HL-60 (cell line): Measurements from ENCODE around the gene PTPRK.

Experiments
- GABPA ChIP-seq: IDR thresholded peaks from 2 replicates; pipeline ENCODE4 v1.6.1; 2012; ENCODE audit warnings: low read depth
- REST ChIP-seq: IDR thresholded peaks from 2 replicates; pipeline ENCODE4 v1.6.1; 2012; ENCODE audit warnings: low read depth; ENCODE audit not compliant: insufficient replicate concordance
- TF ChIP-seq, protein P1 (sequence below): IDR thresholded peaks from one replicate; pipeline ENCODE4 v1.5.1; 2011; ENCODE audit warnings: low read length, control low read depth, inconsistent platforms; ENCODE audit not compliant: insufficient read depth

DNA sequence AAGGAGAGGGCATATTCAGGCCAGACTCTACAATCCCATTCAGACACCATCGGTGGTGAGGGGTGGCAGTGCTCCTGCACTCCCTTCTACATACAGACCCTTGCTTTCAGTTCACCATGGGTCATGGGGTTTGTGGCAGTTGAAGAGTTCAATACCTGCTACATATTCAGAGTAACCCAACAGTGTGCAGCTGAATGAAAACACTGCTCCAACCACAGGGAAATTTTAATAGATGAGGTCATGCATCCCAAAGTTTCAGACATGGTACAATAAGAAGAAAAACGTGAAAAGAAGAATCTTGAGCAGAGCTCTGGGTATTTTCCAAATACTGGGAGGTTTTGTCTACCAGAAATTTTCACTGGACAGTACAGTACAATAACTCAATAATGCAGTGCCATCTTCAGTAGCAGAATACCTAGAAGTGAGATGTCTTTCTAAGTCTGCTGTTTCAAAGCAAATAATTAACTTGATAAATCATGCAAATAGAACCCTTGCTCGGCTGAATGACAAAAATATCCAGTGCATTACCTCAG, 162.1 kb downstream of the PTPRK start:
- TF ChIP-seq, protein P1, sequence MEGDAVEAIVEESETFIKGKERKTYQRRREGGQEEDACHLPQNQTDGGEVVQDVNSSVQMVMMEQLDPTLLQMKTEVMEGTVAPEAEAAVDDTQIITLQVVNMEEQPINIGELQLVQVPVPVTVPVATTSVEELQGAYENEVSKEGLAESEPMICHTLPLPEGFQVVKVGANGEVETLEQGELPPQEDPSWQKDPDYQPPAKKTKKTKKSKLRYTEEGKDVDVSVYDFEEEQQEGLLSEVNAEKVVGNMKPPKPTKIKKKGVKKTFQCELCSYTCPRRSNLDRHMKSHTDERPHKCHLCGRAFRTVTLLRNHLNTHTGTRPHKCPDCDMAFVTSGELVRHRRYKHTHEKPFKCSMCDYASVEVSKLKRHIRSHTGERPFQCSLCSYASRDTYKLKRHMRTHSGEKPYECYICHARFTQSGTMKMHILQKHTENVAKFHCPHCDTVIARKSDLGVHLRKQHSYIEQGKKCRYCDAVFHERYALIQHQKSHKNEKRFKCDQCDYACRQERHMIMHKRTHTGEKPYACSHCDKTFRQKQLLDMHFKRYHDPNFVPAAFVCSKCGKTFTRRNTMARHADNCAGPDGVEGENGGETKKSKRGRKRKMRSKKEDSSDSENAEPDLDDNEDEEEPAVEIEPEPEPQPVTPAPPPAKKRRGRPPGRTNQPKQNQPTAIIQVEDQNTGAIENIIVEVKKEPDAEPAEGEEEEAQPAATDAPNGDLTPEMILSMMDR = no peak
- TF ChIP-seq REST = no peak
- TF ChIP-seq GABPA = no peak
